Activated T-helper 1 cell treated with anti-CD3 and anti-CD28 coated beads, Interleukin-2, amount 50 U/mL, for 16 hours (primary cell): Measurements from ENCODE around the gene PDE2A.

Source experiments
- DNase-seq, 2 donors: peaks; one replicate each; pipeline ENCODE4 v3.0.0-alpha.2; 2020; ENCODE audit warnings: low read depth in 1 of 2, low spot score in 1 of 2

The PDE2A gene

GRCh38 chr11:72704783-72705265 is 30.6 kb upstream of the PDE2A start:
- no peak for DNase-seq

GRCh38 chr11:72704028-72704782 is 30.0 kb upstream of the PDE2A start:
- no peak for DNase-seq

GRCh38 chr11:72703267-72704008 is 29.2 kb upstream of the PDE2A start:
- DNase-seq = no peak

- no peak for DNase-seq
Measured at GRCh38 chr11:72702577-72703241, 28.5 kb upstream of the PDE2A start.

GRCh38 chr11:72702096-72702495 is 27.9 kb upstream of the PDE2A start:
- DNase-seq = no peak

GRCh38 chr11:72701466-72701865 is 27.2 kb upstream of the PDE2A start:
- DNase-seq = no peak

GRCh38 chr11:72700146-72700545 is 25.9 kb upstream of the PDE2A start:
- DNase-seq = no peak

- no peak for DNase-seq
Measured at GRCh38 chr11:72697814-72698213, 23.6 kb upstream of the PDE2A start.

GRCh38 chr11:72696866-72697700 is 22.9 kb upstream of the PDE2A start:
- DNase-seq = no peak

- DNase-seq = no peak
Measured at GRCh38 chr11:72695354-72695753, 21.1 kb upstream of the PDE2A start.

- DNase-seq = no peak
Measured at GRCh38 chr11:72693271-72693968, 19.2 kb upstream of the PDE2A start.

GRCh38 chr11:72692498-72693237 is 18.4 kb upstream of the PDE2A start:
- no peak for DNase-seq

GRCh38 chr11:72690166-72690565 is 15.9 kb upstream of the PDE2A start:
- no peak for DNase-seq

GRCh38 chr11:72688929-72689328 is 14.7 kb upstream of the PDE2A start:
- no peak for DNase-seq

- no peak for DNase-seq
Measured at GRCh38 chr11:72688486-72688885, 14.3 kb upstream of the PDE2A start.

GRCh38 chr11:72687326-72687725 is 13.1 kb upstream of the PDE2A start:
- no peak for DNase-seq

GRCh38 chr11:72686639-72687220 is 12.5 kb upstream of the PDE2A start:
- DNase-seq = no peak

- no peak for DNase-seq
Measured at GRCh38 chr11:72685560-72686480, 11.6 kb upstream of the PDE2A start.
